Hematopoietic multipotent progenitor cell (in vitro differentiated cells): ENCODE measurements around the gene WDR1. TPM values are rescaled to one million over a fixed set of nuclear protein-coding genes. Genes with fewer than 3 reads are reported as not detected.

Experiments used
- DNase-seq, 3 donors: peaks; one replicate each; pipeline ENCODE4 v3.0.0-alpha.2; 2011 to 2015; ENCODE audit warnings: low read depth in 2 of 3, low spot score in 2 of 3
- total RNA-seq: library from RNA; depleted of rRNA; stranded (reverse); fragments of >200 nt; gene quantifications from one replicate; pipeline ENCODE4 v1.2.3, GENCODE V29; 2012

The WDR1 gene
- total RNA-seq: 261 TPM

DNA sequence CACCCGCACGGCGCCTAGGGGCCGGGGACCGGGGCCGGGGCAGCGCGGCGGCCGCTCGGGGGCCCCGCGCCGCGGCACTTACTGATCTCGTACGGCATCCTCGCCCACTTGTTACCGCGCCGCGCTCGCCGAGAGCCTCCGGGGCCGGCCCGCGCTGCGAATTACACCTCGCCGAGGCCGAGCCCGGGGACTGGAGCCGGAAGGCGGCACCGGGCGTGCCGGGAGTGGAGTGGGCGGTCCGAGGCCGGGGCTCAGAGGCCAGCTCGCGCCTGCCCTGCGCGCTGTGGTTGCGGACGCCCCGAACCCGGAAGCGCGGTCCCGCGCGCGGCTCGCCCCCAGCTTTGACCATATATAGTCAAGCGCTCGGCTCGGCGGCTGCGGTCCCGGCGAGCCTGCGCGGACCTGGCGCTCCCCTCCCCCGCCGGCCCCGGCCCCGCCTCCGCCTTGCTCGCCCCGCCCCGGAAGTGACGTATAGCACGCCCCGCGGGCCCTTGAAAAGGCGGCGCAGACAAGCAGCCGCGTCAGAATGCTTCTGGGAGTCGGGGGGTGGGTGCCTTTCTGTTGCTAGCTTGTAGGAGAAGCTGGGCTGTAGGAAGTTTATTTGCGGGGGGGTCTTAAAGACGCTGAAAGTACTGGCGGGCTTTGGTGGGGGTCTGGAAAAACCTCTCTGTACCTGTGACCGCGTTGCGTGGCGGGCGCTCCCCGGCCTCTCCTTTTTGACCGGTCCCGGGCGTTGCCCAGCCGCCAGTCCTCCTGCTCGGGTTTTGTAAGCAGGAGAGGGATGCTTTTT lies at the start of gene WDR1:
Gene WDR1, minus strand, starts transcription at position 231 of the 790 bp plus-strand sequence. Its CDS starts 133 bp downstream, at position 98.
- DNase-seq: peak; percentile 81 to 93 (median 92)

DNA sequence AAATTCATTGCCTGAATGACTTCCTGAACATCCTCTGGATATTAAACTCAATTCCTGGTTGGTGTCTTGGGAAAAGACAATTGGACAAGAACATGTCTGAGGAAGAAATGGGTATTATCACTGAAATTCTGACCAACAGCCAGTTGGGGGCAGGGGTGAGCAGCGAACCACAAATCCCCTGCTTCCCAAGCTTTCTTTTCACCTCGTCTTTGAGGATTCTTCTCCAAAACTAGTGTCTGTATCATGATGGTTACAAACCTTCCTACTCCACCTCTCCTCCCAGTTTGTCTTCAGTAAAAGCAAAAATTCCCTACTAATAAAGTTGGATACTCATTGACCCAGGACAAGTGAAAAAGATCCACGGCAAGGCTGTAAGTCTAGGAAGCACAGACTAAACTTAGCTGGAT lies 48.3 kb upstream of the WDR1 start:
- peak in 1 of 3 donors; percentile 35 for DNase-seq

- no peak for DNase-seq
Observed at GRCh38 chr4:10163296-10163695, 46.7 kb upstream of the WDR1 start.

DNA sequence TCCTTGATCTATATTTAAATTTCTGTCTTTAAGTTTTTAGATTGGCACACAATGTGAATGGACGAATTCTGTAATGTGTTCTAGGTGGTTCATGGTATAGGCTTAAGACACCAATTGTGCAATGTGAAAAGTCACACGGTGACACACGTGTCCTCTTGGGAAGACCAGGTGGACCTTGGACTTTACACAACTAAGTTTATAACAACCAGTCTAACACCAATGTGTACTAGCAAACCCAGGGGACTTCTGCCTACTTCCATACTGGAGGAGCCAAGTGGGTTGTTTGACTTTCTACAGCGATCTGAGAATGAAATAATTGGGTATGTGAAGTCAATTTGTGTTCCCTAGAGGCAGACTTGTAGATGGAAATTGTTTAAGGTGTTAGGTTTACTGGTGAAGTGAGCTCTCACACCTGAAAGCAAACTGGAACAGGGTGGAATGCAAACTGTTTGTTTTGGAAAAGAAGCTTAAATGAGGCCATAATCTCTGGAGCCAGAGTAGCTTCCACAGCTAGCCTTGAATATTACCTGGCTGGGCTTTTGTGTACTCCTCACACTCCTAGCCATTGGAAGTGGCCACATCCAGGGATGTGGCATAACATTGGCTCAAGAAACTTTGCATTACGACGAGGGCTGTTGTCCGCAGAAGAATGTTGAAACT lies 45.9 kb upstream of the WDR1 start:
- DNase-seq: no peak

GRCh38 chr4:10161840-10162239 lies 45.2 kb upstream of the WDR1 start:
- DNase-seq: peak in 1 of 3 donors; percentile 5

DNA sequence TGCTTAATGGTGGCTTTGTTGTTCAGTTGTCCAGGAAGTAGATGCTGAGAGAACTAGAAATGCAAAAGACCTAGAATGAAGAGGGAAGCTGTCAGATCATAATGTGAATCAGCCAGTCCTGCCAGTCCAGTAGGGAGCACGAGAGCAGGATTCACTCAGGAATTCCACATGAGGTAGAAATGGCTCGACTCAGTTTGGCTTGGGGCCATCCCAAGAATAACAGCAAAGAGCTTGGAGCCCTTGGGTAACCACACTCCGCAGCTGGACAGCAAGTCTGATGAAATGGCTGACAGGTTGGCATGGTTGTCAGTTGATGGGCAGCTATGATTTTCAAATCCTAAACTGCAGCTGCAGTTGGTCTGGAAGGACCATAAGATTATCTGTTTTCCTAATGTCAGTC lies 44.5 kb upstream of the WDR1 start:
- no peak for DNase-seq

DNA sequence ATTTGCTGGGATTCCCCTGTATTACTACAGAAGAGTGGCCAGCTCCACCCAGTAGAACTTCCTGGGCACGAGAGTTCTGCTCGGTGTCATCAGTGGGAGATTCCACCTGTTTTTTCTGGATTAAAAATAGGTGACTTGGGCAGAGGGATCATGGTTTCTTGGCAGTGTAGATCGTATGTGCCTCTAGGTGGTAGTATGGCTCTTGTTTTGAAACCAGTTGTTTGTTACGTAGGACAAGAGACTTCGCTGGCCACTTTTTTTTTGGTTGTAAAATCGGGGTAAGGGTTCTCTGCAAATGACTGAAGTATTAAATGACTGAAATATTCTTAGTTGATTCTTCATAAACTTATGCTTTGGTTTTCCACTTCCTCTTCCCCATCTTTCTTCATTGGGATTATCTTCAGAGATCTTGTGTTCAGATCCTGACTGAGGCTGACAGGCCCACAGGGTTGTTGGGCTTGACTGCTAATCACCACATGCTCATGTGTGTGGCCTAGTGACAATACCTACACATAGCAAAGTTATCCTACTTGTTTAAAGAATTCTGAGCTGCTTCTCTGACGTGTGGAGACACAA lies 43.8 kb upstream of the WDR1 start:
- DNase-seq: peak in 2 of 3 donors; percentile 45 to 78

- DNase-seq: no peak
Observed at GRCh38 chr4:10159671-10160070, 43.1 kb upstream of the WDR1 start.

DNA sequence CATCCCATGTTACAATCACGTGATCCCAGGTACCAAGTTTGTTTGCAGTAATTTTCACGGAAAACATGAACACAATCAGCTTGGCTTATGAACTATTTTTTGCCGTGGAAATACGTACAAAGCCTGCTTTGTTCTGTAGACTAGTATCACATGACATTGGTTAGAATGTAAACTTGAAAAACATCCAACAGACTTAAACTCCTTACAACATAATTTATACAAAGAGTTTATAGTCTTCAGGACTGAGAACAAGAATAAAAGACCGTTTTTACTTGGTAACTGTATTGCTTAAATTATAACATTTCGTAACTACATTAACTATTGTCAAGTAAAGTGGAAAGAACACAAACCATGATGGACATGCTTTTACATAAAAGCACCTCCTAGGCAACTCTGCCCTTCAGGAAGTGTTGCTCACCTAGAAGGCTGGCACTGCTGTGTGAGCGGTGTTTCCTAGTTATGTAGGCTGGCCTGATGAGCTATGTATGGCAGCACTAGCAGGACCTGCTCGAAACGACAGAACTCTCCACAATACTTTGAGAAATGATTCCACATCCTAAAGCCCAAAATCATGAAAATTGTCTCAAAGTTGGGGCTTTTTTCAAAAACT lies 41.8 kb upstream of the WDR1 start:
- DNase-seq: no peak

GRCh38 chr4:10157478-10158332 lies 41.1 kb upstream of the WDR1 start:
- DNase-seq: peak; percentile 9 to 73 (median 58)

GRCh38 chr4:10154241-10154640 lies 37.6 kb upstream of the WDR1 start:
- no peak for DNase-seq

- no peak for DNase-seq
Observed at GRCh38 chr4:10153161-10153560, 36.6 kb upstream of the WDR1 start.

- DNase-seq: no peak
Observed at GRCh38 chr4:10151182-10151581, 34.6 kb upstream of the WDR1 start.

- peak in 1 of 3 donors; percentile 53 for DNase-seq
Observed at GRCh38 chr4:10144966-10145365, 28.4 kb upstream of the WDR1 start.

DNA sequence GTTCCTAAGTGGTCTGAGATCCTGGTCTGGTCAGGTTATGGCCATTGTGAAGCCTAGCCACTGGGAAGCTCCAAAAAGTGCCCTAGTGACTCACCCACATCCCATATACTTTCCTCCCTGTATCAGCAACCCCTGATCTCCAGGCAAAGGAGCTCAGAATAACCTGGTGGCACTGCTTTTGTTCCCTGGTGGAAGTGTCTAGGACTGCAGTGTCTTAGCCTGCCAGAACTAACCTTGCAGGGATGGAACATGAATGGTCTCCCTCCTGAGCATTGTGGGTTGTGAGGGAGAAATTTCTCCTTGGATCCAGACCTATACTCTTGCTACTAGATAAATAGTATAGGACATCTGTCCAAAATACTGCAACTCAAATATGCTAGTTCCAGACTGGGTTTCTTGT lies 27.9 kb upstream of the WDR1 start:
- no peak for DNase-seq

GRCh38 chr4:10143171-10143570 lies 26.6 kb upstream of the WDR1 start:
- no peak for DNase-seq

DNA sequence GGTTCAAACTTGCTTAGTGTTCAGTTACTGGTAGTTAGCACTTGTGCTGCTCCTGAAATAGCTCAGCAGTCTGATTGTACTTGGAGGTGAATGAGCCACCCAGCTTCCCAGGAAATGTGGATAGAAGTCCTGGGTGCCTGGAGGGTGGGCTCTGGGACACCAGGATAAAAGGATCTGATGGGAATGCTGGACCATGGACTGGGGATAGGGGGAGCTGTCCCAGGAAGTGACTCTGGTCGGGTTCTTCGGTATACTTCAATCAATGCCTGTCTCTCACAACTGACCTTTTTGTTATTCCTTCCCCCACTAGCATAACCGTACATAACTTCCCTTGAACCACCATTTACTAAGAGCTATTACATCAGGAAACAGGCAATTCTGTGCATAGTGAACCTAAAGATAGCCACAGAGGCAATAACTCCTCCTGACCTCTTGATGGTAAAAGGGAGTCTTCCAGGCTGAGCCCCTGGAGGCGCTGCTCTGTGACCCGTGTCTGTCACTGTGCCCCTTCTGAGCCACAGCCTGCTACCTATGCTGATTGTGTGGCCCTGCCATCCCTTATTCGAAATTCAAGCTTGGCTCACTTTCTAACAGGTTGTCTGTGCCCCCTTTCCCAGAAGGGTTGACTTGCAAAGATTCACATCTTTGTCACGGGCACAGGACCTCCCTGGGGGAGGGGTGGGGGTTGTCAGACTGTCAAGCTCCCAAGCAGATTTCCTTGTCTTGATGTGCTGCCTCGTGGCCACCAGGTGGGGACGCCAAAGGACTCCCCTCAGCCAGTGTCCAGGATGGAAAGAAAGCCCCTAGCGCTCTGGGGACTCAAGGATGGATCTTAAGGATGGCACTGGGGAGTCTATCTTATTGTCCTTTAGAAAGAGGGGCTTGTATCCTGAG lies 24.5 kb upstream of the WDR1 start:
- DNase-seq: no peak

- DNase-seq: no peak
Observed at GRCh38 chr4:10139518-10139917, 22.9 kb upstream of the WDR1 start.

DNA sequence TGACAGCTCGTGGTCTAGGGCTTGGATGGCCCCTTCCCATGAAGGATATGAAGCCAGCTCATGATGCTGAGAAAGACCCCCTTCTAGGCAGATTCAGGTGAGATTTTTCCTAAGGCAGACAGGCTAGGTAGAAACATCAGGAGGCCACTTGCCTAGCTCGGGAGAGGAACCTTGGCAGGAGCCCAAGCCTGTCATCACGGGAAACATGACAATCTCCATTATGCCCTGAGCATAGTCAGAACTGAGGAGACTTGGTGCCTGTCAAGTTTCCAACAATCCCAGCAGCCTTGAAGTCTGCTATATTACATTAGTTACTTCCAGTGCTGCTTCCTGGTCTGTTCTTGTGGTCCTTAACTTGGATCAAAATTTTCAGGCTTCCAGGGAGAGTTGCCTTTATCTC lies 18.7 kb upstream of the WDR1 start:
- no peak for DNase-seq
